T47D (cell line): Measurements from ENCODE around the gene GABRB1.

ENCODE experiments used
- DNase-seq, 2 experiments: peaks; one replicate each; pipeline versions ENCODE4 v3.0.0 to v3.0.0-alpha.2; 2011 to 2012; ENCODE audit warnings: low read depth in 1 of 2, low spot score in 1 of 2
- JUND ChIP-seq: IDR thresholded peaks from 2 replicates; pipeline ENCODE4 v1.6.1; 2012; ENCODE audit warnings: low read depth
- in situ Hi-C: cut with HindIII; loops from 2 replicates; pipeline ENCODE4 v1.10.0; 2016; ENCODE audit warnings: low sequenced_read_pairs, low pct_unique_long_range_greater_than_20kb

GABRB1 gene

GRCh38 chr4:47104986-47105385, 73.6 kb downstream of the GABRB1 start:
- no peak for DNase-seq
- TF ChIP-seq JUND, result no peak
- in situ Hi-C loops, result no loop called here

DNA sequence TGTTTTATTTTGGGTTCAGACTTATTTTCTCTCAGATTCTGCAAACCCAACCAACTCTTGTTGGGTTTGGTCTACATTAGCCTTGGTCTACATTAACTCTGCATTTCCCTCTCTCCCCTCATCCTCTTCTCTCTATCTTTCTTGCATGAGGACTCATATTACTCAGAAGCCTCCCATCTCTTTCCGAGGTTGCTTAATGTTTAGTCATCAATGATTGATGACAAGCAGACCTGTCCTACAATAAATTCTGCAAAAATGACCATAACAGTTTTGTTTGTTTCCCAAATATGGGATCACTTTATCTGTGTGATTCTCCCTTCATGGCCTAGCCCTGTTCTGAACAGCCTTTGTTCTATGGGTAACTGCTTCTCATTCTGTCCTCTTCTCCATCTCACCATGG, 75.2 kb downstream of the GABRB1 start:
- no peak for DNase-seq
- in situ Hi-C loops, result no loop called here
- TF ChIP-seq JUND, result no peak

DNA sequence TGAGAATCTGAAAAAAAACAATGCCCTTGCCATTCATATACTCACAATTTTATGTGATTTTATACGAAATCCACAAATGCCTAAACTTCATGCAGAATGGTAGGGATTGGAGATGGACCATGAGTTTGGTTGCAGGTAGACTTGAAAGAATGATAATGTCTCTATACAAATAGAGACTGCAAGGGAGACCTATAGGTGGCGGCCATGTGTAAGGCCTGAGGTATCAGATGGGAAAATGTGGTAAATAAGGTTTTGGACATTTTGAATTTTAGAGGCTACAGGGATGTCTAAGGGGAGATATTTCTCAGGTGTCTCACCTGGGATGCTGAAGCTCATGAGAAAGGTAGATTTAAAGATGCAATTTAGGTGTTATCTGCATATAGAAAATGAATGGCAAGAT, 78.0 kb downstream of the GABRB1 start:
- no peak for DNase-seq
- in situ Hi-C loops, result no loop called here
- TF ChIP-seq JUND, result no peak

DNA sequence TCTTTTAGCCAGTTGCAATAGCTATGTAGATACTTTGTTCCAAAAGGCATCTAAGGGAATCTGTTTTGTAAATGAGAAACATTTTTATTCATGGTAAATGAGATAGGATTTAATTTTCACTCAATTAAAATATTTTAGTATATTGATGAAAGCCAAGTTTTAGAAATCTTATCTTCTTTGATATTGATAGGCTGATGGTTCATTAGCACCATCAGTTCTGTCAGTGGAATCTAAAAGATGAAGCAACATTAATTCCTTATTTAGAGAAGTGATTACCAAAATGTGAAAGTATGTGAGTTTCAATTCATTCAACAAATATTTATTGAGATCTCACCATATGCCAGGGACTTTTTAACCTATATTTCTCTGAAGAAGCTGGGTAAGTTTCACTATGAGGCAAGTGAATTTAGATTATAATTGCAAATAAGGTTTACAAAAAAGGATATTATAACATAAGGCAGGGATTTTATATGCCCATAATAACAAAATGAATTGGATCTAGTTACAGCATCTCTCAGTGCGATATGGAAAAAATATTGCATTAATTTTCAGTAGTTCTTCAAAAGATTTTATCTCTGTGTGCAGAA, 79.3 kb downstream of the GABRB1 start:
- TF ChIP-seq JUND, result no peak
- DNase-seq, result no peak
- in situ Hi-C loops, result no loop called here

DNA sequence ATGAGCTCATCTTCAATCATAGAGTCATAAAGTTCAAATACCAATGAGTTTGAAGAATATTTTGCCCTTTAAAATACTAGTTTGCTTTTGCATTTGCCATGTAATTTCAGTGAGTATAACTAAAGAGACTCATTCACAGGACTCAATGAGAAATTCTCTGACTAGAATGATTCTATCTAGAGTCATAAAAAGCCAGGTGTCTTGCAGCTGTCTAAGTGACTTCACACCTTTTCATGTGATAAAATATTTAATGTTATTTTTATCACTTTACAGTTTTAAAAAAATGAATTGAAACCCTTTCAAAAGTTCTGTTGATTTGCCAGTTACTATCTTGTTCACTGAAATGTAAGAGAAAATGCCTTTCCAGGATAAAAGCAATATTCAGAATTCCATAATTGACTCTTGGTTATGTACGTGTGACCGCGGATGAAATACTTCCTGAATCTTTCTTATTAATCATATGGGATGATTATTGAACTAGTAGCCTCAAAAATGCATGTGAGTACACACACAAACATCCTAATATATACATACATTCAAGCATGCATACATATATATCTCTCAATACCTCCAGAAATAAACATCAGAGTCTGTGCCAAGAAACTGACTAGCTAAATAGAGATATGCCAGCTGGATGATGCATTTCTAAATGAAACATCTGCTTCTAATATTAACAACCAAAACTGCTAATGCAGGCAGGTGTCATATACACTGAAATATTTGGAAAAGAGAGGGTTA, 87.0 kb downstream of the GABRB1 start:
- TF ChIP-seq JUND, result no peak
- no peak for DNase-seq
- in situ Hi-C loops, result no loop called here

DNA sequence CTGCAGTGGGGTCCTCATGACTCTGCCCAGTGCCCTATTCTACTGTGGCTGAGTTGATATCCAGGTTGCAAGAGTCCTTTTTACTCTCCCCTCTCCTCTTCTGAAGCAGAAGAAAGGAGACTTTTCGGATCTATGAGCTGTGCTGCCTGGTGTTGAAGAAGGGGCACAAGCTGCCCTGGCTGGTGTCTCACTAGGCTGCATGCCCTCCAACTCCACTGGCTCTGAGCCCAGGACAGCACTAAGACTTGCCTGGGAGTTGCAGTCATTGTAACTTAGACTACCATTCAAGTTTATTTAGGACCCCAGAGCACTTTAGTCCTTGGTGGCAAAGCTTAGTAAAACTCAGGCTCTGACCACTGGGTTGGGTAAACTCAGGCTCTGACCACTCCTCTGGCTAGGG, 89.4 kb downstream of the GABRB1 start:
- in situ Hi-C loops, result no loop called here
- no peak for TF ChIP-seq JUND

DNA sequence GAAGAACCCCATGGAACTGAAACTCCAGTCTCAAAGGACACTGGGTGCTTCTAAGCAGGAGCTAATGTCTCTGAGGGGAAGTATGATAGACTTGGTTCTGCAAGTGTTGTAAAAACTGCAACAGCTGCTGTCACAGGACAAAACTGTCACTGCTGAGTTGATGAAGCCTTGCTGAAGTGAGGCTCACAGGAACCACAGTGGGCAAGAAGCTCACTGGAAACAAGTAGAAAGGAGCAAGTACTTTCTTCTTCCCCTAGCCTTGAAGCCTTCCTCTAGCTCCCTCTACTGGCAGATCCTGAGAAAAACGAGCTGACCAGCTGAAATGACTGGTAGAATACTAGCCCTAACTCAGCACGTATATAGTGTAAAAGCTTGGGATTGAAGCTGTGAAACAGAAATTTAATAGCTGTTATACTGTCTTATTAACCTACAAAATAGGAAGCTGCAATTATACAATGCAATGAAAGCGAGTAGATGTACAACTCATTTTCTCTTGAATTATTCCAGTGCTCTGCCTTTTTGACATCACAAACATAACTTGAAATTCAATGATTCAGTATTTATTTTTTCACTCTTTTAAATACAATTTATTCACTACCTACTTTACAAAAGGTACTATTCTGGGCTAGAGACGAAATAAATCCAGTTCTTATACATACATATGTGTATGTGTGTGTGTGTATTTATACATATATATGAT, 91.4 kb downstream of the GABRB1 start:
- DNase-seq, result peak; percentile 22 to 81
- no peak for TF ChIP-seq JUND
- in situ Hi-C loops, result no loop called here

More for the DNA sequence above, 89.4 kb downstream of the GABRB1 start:
- no peak for DNase-seq

- TF ChIP-seq JUND, result no peak
- no peak for DNase-seq
- in situ Hi-C loops, result no loop called here
Measured at GRCh38 chr4:47128991-47129390, 97.6 kb downstream of the GABRB1 start.

DNA sequence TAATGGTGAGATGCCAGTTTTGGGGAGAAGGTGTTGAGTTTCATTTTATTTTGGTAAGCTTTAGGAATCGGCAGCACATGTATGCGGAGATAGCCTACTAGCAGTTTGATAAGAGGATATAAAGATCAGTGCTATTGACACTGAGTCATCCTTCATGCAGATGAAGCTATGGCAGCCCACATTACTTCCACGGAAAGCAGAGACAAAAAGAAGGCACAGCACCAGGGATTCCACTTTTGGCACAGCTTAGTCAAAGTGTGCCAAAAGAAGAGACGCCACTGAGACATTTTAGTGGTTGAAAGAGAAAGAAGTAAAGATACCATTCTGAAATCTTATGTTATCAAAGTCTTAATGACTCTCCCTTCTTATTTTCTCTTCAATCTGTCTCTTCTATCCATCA, 103.8 kb downstream of the GABRB1 start:
- DNase-seq, result no peak
- no peak for TF ChIP-seq JUND
- in situ Hi-C loops, result no loop called here

DNA sequence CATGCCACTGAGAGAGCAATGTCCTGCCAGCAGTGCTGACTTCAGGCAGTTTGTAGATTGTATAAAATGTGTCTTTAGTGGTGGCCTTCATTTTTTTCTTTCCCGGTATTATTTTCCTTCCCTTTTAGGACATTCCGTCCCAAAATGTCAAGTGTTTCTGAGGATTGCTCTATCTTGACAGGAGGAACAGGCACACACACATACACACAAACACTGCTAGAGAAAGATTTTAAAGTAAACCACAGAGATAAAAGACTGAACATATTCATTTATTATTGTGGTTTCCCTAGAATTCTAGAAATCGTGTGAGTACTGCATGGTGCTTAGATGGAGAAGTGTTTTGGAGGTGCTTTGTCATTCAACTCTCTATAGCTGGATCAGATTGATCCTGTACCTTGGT, 111.9 kb downstream of the GABRB1 start:
- no peak for TF ChIP-seq JUND
- in situ Hi-C loops, result no loop called here
- no peak for DNase-seq

DNA sequence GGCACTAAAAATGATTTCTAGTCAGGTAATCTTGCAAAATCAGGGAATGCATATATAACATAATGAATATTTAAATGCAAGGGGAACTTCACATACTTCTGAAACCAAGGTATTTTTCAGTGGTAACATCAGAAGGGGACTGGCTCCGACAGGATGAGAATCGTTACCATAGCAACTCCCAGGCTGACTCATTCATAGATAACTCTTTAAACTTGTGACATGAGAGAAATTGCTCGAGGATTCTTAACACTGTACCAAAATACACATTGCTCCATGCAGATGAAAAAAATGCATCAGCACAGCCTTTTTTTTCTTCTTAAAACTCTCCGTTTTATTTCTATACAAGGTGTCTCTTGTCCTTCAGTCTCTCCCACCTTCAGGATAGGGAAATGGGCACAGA, 114.3 kb downstream of the GABRB1 start:
- in situ Hi-C loops, result no loop called here

DNA sequence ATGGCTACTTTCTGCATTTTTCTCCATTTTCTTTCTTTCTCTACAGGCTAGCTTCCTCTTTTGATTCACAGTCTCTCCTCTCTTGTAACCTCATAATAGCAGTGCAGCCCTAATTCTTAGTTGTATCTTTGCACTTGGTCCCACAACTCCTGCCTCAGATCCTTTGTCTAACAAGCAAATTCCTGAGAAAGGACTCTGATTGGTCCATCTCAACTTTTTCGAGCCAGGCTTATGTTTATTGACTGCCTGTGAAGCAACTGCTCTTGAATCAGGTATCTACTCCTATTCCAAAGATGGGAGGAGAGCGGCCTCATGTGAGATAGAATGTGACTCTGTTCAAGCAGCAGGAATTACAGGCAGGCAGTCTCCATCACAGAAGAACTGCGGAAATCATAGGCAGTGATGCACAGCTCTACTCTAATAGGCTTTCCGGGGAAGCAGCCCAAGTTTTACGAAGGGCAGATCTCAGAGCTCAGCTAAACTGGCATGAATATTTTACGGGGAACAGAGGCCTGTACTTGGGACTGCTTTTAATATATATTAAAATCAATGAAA, 123.5 kb downstream of the GABRB1 start:
- DNase-seq, result peak in 1 of 2 experiments; percentile 2
- in situ Hi-C loops, result no loop called here
- TF ChIP-seq JUND, result no peak

More for the DNA sequence above, 114.3 kb downstream of the GABRB1 start:
- DNase-seq, result no peak
- no peak for TF ChIP-seq JUND

DNA sequence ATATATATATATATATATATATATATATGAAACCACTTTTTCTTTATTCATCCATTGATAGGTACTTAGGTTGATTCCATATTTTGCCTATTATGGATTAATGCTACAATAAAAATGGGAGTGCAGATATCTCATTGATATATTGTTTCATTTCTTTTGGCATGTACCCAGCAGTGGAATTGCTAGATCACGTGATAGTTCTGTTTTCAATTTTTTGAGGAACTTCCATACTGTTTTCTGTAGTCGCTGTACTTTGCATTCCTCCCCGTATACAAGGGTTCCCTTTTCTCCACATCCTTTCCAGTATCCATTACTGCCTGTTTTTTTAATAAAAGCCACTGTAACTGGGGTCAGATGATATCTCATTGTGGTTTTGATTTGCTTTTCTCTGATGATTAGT, 124.6 kb downstream of the GABRB1 start:
- in situ Hi-C loops, result no loop called here
- DNase-seq, result no peak
- no peak for TF ChIP-seq JUND
